Midbrain (tissue), 1 donor: ENCODE measurements around the gene WSCD2.

Source experiments
- DNase-seq: peaks from one replicate; lab custom pipeline; 2025; lab: John Stamatoyannopoulos, UW

WSCD2 gene

GRCh38 chr12:108166505-108166904 is 37.4 kb downstream of the WSCD2 start:
- no peak for DNase-seq

GRCh38 chr12:108167974-108168373 is 38.9 kb downstream of the WSCD2 start:
- DNase-seq: no peak

GRCh38 chr12:108169708-108170107 is 40.6 kb downstream of the WSCD2 start:
- DNase-seq: no peak

- no peak for DNase-seq
Observed at GRCh38 chr12:108170164-108170563, 41.1 kb downstream of the WSCD2 start.

GRCh38 chr12:108172033-108172432 is 42.9 kb downstream of the WSCD2 start:
- DNase-seq: no peak

- DNase-seq: no peak
Observed at GRCh38 chr12:108173160-108173559, 44.1 kb downstream of the WSCD2 start.

GRCh38 chr12:108173892-108174291 is 44.8 kb downstream of the WSCD2 start:
- no peak for DNase-seq

- no peak for DNase-seq
Observed at GRCh38 chr12:108174641-108175040, 45.6 kb downstream of the WSCD2 start.

- no peak for DNase-seq
Observed at GRCh38 chr12:108175310-108175709, 46.2 kb downstream of the WSCD2 start.

- DNase-seq: no peak
Observed at GRCh38 chr12:108176292-108176691, 47.2 kb downstream of the WSCD2 start.

- DNase-seq: no peak
Observed at GRCh38 chr12:108177131-108177530, 48.0 kb downstream of the WSCD2 start.

GRCh38 chr12:108179305-108179704 is 50.2 kb downstream of the WSCD2 start:
- no peak for DNase-seq

- no peak for DNase-seq
Observed at GRCh38 chr12:108180255-108181094, 51.4 kb downstream of the WSCD2 start.

GRCh38 chr12:108181095-108181454 is 52.0 kb downstream of the WSCD2 start:
- DNase-seq: no peak

GRCh38 chr12:108182096-108182495 is 53.0 kb downstream of the WSCD2 start:
- DNase-seq: no peak

GRCh38 chr12:108185002-108185401 is 55.9 kb downstream of the WSCD2 start:
- no peak for DNase-seq

- no peak for DNase-seq
Observed at GRCh38 chr12:108187831-108188230, 58.7 kb downstream of the WSCD2 start.

GRCh38 chr12:108190529-108190928 is 61.4 kb downstream of the WSCD2 start:
- DNase-seq: peak; percentile 14

- no peak for DNase-seq
Observed at GRCh38 chr12:108191086-108191485, 62.0 kb downstream of the WSCD2 start.

GRCh38 chr12:108191938-108192337 is 62.9 kb downstream of the WSCD2 start:
- DNase-seq: no peak

- no peak for DNase-seq
Observed at GRCh38 chr12:108193493-108193892, 64.4 kb downstream of the WSCD2 start.

GRCh38 chr12:108193917-108194316 is 64.8 kb downstream of the WSCD2 start:
- no peak for DNase-seq

GRCh38 chr12:108194585-108194984 is 65.5 kb downstream of the WSCD2 start:
- DNase-seq: no peak

- DNase-seq: no peak
Observed at GRCh38 chr12:108196319-108196718, 67.2 kb downstream of the WSCD2 start.
